ENCODE results near the gene SOD1. TPM values are rescaled to one million over a fixed set of nuclear protein-coding genes. Genes with fewer than 3 reads are reported as not detected.

SOD1 gene
- total RNA-seq, 1 experiment from 2014 or later = 380 TPM

DNA sequence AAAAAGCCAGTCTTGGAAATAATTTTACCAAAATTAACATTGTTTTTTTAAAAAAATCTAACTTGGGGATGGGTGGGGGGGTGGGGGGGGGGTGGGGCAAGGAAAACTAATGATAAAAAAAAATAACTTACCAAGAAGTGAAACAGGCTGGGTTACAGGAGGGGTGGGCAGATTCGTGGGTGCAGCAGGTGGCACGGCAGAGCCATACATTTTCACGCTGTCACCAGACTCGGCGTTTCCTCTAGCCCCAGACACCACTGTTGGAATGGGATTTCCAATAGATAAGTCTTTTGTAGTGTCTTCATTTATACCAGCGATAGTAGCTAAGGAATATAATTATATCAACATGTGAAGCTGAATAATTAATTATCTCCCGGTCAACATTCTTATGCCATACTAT lies 25.4 kb downstream of the SOD1 start:
- TF ChIP-seq CTCF (conservative IDR thresholded peaks at IDR 0.05; ENCODE audit: low read depth, low read length) (no peak), EZH2 (IDR thresholded peaks at IDR 0.05; ENCODE audit: borderline replicate concordance, low read depth, low read length, poor library complexity, severe bottlenecking) (no peak)
- Histone ChIP-seq H3K4me3 (ENCODE audit: low read depth, low read length, poor library complexity, severe bottlenecking) (no peak overlapping the region), H3K9me3 (ENCODE audit: low read depth, low read length, poor library complexity, severe bottlenecking) (no peaks in the 10 kb centered on the region), H3K4me1 (ENCODE audit: insufficient read depth, low read length, poor library complexity, severe bottlenecking) (peaks cover 8% of the 10 kb centered on the region), H3K27me3 (replicated peaks; ENCODE audit: insufficient read depth, low read depth, low read length, poor library complexity) (no peaks in the 10 kb centered on the region), H3K27ac (ENCODE audit: low read depth, low read length, poor library complexity, severe bottlenecking) (no peak overlapping the region), H3K36me3 (ENCODE audit: insufficient read depth, low read length, poor library complexity, severe bottlenecking) (peaks cover 66% of the 10 kb centered on the region)
- no peak for DNase-seq (ENCODE audit: low spot score)
- POLR2A ChIA-PET (ENCODE audit: low non-redundant PET) = no interaction called here
- no TSS peak for BruUV-seq (replicated peaks)
- intact Hi-C loops (cut with micrococcal nuclease; ENCODE audit: unreplicated experiment) = no loop called here
- CTCF ChIA-PET = no interaction called here

DNA sequence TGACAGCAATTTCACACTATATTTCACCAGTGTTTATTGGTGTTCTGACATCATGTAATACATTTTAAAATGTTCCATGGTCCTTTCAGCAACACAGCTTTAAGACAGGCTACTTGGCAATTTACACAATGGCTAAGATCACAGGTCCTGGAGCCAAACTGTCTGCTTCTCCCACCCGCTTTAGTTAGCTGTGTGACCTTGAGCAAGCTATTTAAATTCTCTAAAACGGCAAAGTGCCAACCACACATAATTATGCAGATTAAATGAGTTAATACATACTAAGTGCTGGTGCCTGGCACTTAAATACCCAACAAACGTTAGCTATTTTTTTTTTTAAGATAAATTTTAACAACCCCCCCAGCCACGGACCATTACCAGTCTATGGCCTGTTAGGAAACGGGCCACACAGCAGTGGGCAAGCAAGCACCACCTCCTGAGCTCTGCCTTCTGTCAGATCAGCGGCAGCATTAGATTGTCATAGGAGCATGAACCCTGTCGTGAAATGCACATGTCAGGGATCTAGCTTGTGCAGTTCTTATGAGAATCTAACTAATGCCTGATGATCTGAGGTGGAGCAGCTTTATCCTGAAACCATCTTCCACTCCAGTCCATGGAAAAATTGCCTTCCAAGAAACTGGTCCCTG lies 26.9 kb downstream of the SOD1 start:
- ChIA-PET POLR2A (ENCODE audit: low non-redundant PET) (no interaction called here), CTCF (no interaction called here)
- Histone ChIP-seq H3K27ac (ENCODE audit: low read depth, low read length, poor library complexity, severe bottlenecking) (no peak overlapping the region), H3K9me3 (ENCODE audit: low read depth, low read length, poor library complexity, severe bottlenecking) (no peaks in the 10 kb centered on the region), H3K4me3 (ENCODE audit: low read depth, low read length, poor library complexity, severe bottlenecking) (no peak overlapping the region), H3K4me1 (ENCODE audit: insufficient read depth, low read length, poor library complexity, severe bottlenecking) (peaks cover 8% of the 10 kb centered on the region), H3K36me3 (ENCODE audit: insufficient read depth, low read length, poor library complexity, severe bottlenecking) (peaks cover 71% of the 10 kb centered on the region), H3K27me3 (replicated peaks; ENCODE audit: insufficient read depth, low read depth, low read length, poor library complexity) (no peaks in the 10 kb centered on the region)
- peak; percentile 50 for DNase-seq (ENCODE audit: low spot score)
- intact Hi-C loops (cut with micrococcal nuclease; ENCODE audit: unreplicated experiment) = no loop called here
- BruUV-seq (replicated peaks) = no TSS peak
- TF ChIP-seq CTCF (conservative IDR thresholded peaks at IDR 0.05; ENCODE audit: low read depth, low read length) (no peak), EZH2 (IDR thresholded peaks at IDR 0.05; ENCODE audit: borderline replicate concordance, low read depth, low read length, poor library complexity, severe bottlenecking) (no peak)

DNA sequence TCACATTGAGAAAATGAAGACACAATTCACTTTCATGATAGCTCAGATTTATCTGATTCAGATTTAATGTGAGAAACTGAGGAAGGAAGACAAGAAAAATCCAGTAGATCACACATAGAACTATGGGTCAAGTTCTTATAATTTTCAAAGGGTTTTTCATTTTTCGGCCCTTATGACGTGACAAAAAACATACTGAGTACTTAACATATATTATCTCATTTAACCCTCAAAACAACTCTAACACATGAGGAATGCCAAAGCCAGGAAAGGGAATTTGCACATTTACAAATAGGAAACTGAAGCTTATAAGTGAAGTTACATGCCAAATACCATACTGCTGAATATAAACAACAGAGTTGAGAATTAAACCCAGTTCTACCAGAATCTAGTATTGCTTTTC lies 27.6 kb downstream of the SOD1 start:
- ChIA-PET CTCF (no interaction called here), POLR2A (ENCODE audit: low non-redundant PET) (no interaction called here)
- Histone ChIP-seq H3K4me3 (ENCODE audit: low read depth, low read length, poor library complexity, severe bottlenecking) (no peak overlapping the region), H3K27me3 (replicated peaks; ENCODE audit: insufficient read depth, low read depth, low read length, poor library complexity) (no peaks in the 10 kb centered on the region), H3K4me1 (ENCODE audit: insufficient read depth, low read length, poor library complexity, severe bottlenecking) (peaks cover 8% of the 10 kb centered on the region), H3K27ac (ENCODE audit: low read depth, low read length, poor library complexity, severe bottlenecking) (no peak overlapping the region), H3K36me3 (ENCODE audit: insufficient read depth, low read length, poor library complexity, severe bottlenecking) (peaks cover 75% of the 10 kb centered on the region), H3K9me3 (ENCODE audit: low read depth, low read length, poor library complexity, severe bottlenecking) (no peaks in the 10 kb centered on the region)
- BruUV-seq (replicated peaks) = no TSS peak
- TF ChIP-seq EZH2 (IDR thresholded peaks at IDR 0.05; ENCODE audit: borderline replicate concordance, low read depth, low read length, poor library complexity, severe bottlenecking) (no peak), CTCF (conservative IDR thresholded peaks at IDR 0.05; ENCODE audit: low read depth, low read length) (no peak)
- DNase-seq (ENCODE audit: low spot score) = no peak
- intact Hi-C loops (cut with micrococcal nuclease; ENCODE audit: unreplicated experiment) = no loop called here

Data from A673 (cell line).